Spleen (tissue), 7 donors: ENCODE results near the gene EDNRA.

Experiments used
- POLR2A ChIP-seq, 3 donors: fragments of 450-650 bp; IDR thresholded peaks; one replicate each; pipeline ENCODE4 v1.5.1; 2017; ENCODE audit warnings: antibody characterized with exemption in 3 of 3, mild to moderate bottlenecking in 1 of 3
- TF ChIP-seq, protein P1 (sequence below), 11 experiments: fragments of 200-600 bp in 7 of 11; fragments of 450-650 bp in 4 of 11; sonication (generic) in 4 of 11; IDR thresholded peaks in 8 of 11; conservative IDR thresholded peaks in 3 of 11; 1 replicate in 7 of 11; 2 replicates in 4 of 11; pipeline versions ENCODE4 v1.4.0 to v1.8.0; 2016 to 2021; ENCODE audit warnings: antibody characterized with exemption in 11 of 11, inconsistent platforms in 4 of 11, mild to moderate bottlenecking in 1 of 11
- donor health status: DM: no; HTN: no; CAD: no; lungs with moderate emphysema.
- donor health status: DM: no; HTN: no; CAD: no.
- donor health status: DM: no; HTN: no; CAD: no.

DNA sequence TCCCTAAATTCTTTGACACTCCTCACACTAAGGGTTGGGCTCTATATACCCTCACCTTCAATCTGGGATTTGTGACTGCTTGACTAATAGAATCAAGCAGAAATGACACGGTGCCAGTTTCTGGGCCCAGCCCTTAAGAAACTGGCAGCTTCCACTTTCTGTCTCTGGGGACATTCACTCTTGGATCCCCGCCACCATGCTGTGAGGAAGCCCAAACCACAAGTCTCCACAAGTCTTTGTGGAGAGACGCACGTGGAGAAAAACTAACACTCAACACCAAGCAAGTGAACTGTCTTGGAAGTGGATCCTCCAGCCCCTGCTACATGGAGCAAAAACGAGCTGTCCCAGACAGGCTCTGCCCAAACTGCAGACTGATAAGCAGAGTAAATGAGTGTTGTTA is 1.1 kb upstream of the EDNRA start:
- TF ChIP-seq, protein P1, sequence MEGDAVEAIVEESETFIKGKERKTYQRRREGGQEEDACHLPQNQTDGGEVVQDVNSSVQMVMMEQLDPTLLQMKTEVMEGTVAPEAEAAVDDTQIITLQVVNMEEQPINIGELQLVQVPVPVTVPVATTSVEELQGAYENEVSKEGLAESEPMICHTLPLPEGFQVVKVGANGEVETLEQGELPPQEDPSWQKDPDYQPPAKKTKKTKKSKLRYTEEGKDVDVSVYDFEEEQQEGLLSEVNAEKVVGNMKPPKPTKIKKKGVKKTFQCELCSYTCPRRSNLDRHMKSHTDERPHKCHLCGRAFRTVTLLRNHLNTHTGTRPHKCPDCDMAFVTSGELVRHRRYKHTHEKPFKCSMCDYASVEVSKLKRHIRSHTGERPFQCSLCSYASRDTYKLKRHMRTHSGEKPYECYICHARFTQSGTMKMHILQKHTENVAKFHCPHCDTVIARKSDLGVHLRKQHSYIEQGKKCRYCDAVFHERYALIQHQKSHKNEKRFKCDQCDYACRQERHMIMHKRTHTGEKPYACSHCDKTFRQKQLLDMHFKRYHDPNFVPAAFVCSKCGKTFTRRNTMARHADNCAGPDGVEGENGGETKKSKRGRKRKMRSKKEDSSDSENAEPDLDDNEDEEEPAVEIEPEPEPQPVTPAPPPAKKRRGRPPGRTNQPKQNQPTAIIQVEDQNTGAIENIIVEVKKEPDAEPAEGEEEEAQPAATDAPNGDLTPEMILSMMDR (IDR thresholded peaks at IDR 0.05 in 8 of 11, conservative IDR thresholded peaks at IDR 0.05 in 3 of 11) = no peak
- TF ChIP-seq POLR2A (IDR thresholded peaks at IDR 0.05) = no peak
